Gastrocnemius medialis (tissue), 4 donors: ENCODE results near the gene CBR4.

Source experiments
- CTCF ChIP-seq, 5 experiments: fragments of 450-650 bp in 3 of 5; fragments of 200-600 bp in 2 of 5; sonication (generic) in 2 of 5; IDR thresholded peaks in 4 of 5; conservative IDR thresholded peaks in 1 of 5; 1 replicate in 4 of 5; 2 replicates in 1 of 5; pipeline ENCODE4 v1.5.1; 2016 to 2019; ENCODE audit warnings: antibody characterized with exemption in 5 of 5, mild to moderate bottlenecking in 3 of 5, moderate library complexity in 3 of 5
- POLR2A ChIP-seq, 2 donors: fragments of 450-650 bp; IDR thresholded peaks; one replicate each; pipeline ENCODE4 v1.6.1; 2017; ENCODE audit warnings: antibody characterized with exemption in 2 of 2, mild to moderate bottlenecking in 2 of 2, moderate library complexity in 2 of 2

GRCh38 chr4:169031392-169031791, 21.3 kb upstream of the CBR4 start:
- TF ChIP-seq POLR2A (IDR thresholded peaks at IDR 0.05) = no peak
- TF ChIP-seq CTCF (IDR thresholded peaks at IDR 0.05 in 4 of 5, conservative IDR thresholded peaks at IDR 0.05 in 1 of 5) = no peak
